CD14-positive monocyte (primary cell): Measurements from ENCODE around the gene GALNS. TPM values are rescaled to one million over a fixed set of nuclear protein-coding genes. Genes with fewer than 3 reads are reported as not detected.

Experiments used
- DNase-seq, 3 donors: peaks; one replicate each; pipeline ENCODE4 v3.0.0-alpha.2; 2011 to 2022
- H2AFZ ChIP-seq: 2 replicates; pipeline ENCODE4 v1.6.0; 2012; ENCODE audit warnings: mild to moderate bottlenecking, low read depth, low read length, inconsistent platforms; ENCODE audit not compliant: insufficient read depth, poor library complexity, severe bottlenecking
- H3K27ac ChIP-seq, 2 donors: 1 replicate in 1 of 2; 2 replicates in 1 of 2; pipeline ENCODE4 v1.5.1; 2012 to 2013; ENCODE audit warnings: low read length in 2 of 2, control low read depth in 1 of 2, inconsistent platforms in 1 of 2, low read depth in 1 of 2, mild to moderate bottlenecking in 1 of 2
- H3K27me3 ChIP-seq, 2 donors: one replicate each; pipeline versions ENCODE4 v1.6.0 to v1.6.1; 2011 to 2013; ENCODE audit warnings: low read length in 2 of 2; ENCODE audit not compliant: control insufficient read depth in 2 of 2, insufficient read depth in 2 of 2
- H3K36me3 ChIP-seq, 2 donors: replicated peaks in 1 of 2; 1 replicate in 1 of 2; 2 replicates in 1 of 2; pipeline versions ENCODE4 v1.5.1 to v1.6.1; 2012 to 2013; ENCODE audit warnings: low read length in 2 of 2, control low read depth in 1 of 2, inconsistent platforms in 1 of 2, mild to moderate bottlenecking in 1 of 2; ENCODE audit not compliant: insufficient read depth in 2 of 2, control insufficient read depth in 1 of 2
- H3K4me1 ChIP-seq, 2 donors: 1 replicate in 1 of 2; 2 replicates in 1 of 2; pipeline versions ENCODE4 v1.5.1 to v1.6.1; 2012 to 2013; ENCODE audit warnings: low read length in 2 of 2, control low read depth in 1 of 2, inconsistent platforms in 1 of 2, mild to moderate bottlenecking in 1 of 2, moderate library complexity in 1 of 2; ENCODE audit not compliant: insufficient read depth in 2 of 2, control insufficient read depth in 1 of 2
- H3K4me2 ChIP-seq: replicated peaks from 2 replicates; pipeline ENCODE3; 2012; ENCODE audit warnings: low read length, moderate library complexity, mild to moderate bottlenecking; ENCODE audit not compliant: poor library complexity, severe bottlenecking; ENCODE audit errors: extremely low read depth
- H3K4me3 ChIP-seq, 3 experiments: fragments of 200-600 bp in 1 of 3; sonication (generic) in 1 of 3; replicated peaks in 1 of 3; 1 replicate in 2 of 3; 2 replicates in 1 of 3; pipeline ENCODE4 v1.5.1; 2011 to 2013; ENCODE audit warnings: low read length in 3 of 3, mild to moderate bottlenecking in 3 of 3, control low read depth in 2 of 3, low read depth in 2 of 3, inconsistent platforms in 1 of 3, moderate library complexity in 1 of 3
- H3K79me2 ChIP-seq: 2 replicates; pipeline ENCODE4 v1.6.0; 2012; ENCODE audit warnings: mild to moderate bottlenecking, control low read depth, inconsistent platforms, low read length, moderate library complexity; ENCODE audit not compliant: insufficient read depth
- H3K9ac ChIP-seq: 2 replicates; pipeline ENCODE4 v1.6.0; 2017; ENCODE audit warnings: low read length, mild to moderate bottlenecking; ENCODE audit not compliant: insufficient read depth, poor library complexity, severe bottlenecking
- H3K9me3 ChIP-seq, 2 donors: replicated peaks in 1 of 2; 1 replicate in 1 of 2; 2 replicates in 1 of 2; pipeline versions ENCODE4 v1.5.1 to v1.6.1; 2012 to 2013; ENCODE audit warnings: low read length in 2 of 2, control low read depth in 1 of 2; ENCODE audit not compliant: control insufficient read depth in 1 of 2, insufficient read depth in 1 of 2
- H4K20me1 ChIP-seq: 2 replicates; pipeline ENCODE4 v1.6.0; 2012; ENCODE audit warnings: mild to moderate bottlenecking, low read length, control low read depth, moderate library complexity; ENCODE audit not compliant: insufficient read depth
- H3K27ac Mint-ChIP-seq, 7 donors: one replicate each; pipeline ENCODE4 v1.8.0; 2020; ENCODE audit warnings: mild to moderate bottlenecking in 7 of 7, mixed read lengths in 7 of 7, moderate library complexity in 6 of 7, inconsistent platforms in 2 of 7
- H3K27me3 Mint-ChIP-seq, 3 donors: one replicate each; pipeline ENCODE4 v1.8.0; 2021 to 2022; ENCODE audit warnings: low read depth in 3 of 3, mild to moderate bottlenecking in 3 of 3, mixed read lengths in 3 of 3, moderate library complexity in 3 of 3, inconsistent platforms in 1 of 3
- H3K36me3 Mint-ChIP-seq, 2 donors: one replicate each; pipeline ENCODE4 v1.8.0; 2020; ENCODE audit warnings: mixed read lengths in 2 of 2, inconsistent platforms in 1 of 2, mild to moderate bottlenecking in 1 of 2
- H3K4me1 Mint-ChIP-seq: one replicate; pipeline ENCODE4 v1.8.0; 2020; ENCODE audit warnings: mild to moderate bottlenecking, mixed read lengths
- H3K4me3 Mint-ChIP-seq, 2 donors: one replicate each; pipeline ENCODE4 v1.8.0; 2020; ENCODE audit warnings: mild to moderate bottlenecking in 2 of 2, mixed read lengths in 2 of 2, moderate library complexity in 1 of 2
- H3K9me3 Mint-ChIP-seq, 7 donors: one replicate each; pipeline ENCODE4 v1.8.0; 2020 to 2022; ENCODE audit warnings: mixed read lengths in 7 of 7, mild to moderate bottlenecking in 6 of 7, moderate library complexity in 6 of 7, inconsistent platforms in 2 of 7
- CTCF ChIP-seq: fragments of 200-600 bp; IDR thresholded peaks from one replicate; pipeline ENCODE4 v1.8.0; 2022; ENCODE audit warnings: antibody characterized with exemption, mild to moderate bottlenecking
- WGBS: methylation state at CpG from one replicate; pipeline ENCODE4 v1.1.5; 2013; ENCODE audit warnings: missing lambda C conversion rate; ENCODE audit not compliant: insufficient coverage; 5-methylcytosine and 5-hydroxymethylcytosine counted together
- intact Hi-C, 2 donors: fragments of 100-400 bp; cut with micrococcal nuclease; formaldehyde crosslinking; loops; one replicate each; pipeline versions ENCODE4 v1.15.0 to v1.15.1; 2023
- polyA plus RNA-seq, 3 donors: library from polyadenylated mRNA; depleted of rRNA in 1 of 3; unstranded in 2 of 3; stranded (reverse) in 1 of 3; fragments of 300-500 nt in 2 of 3; fragments of >200 nt in 1 of 3; fragmentation: Illumina TruSeq in 2 of 3; gene quantifications; 1 replicate in 2 of 3; 2 replicates in 1 of 3; pipeline ENCODE4 v1.2.3, GENCODE V29; 2012 to 2021

The GALNS gene
- polyA plus RNA-seq, 3 donors = 20.2 to 34.4 (median 32.2) TPM

GRCh38 chr16:88851616-88852015 lies 5.1 kb downstream of the GALNS start:
- Histone ChIP-seq H4K20me1 (peaks cover 83% of the 10 kb centered on the region), H3K9me3 (no peaks in the 10 kb centered on the region), H3K27ac (no peak overlapping the region), H3K36me3 (peaks cover 22 to 24% of the 10 kb centered on the region in 2 donors), H2AFZ (no peak overlapping the region), H3K9ac (no peak overlapping the region), H3K4me3 (no peak overlapping the region), H3K79me2 (peaks cover 35% of the 10 kb centered on the region), H3K27me3 (no peaks in the 10 kb centered on the region), H3K4me2 (no peak overlapping the region), H3K4me1 (peaks cover 37 to 38% of the 10 kb centered on the region in 2 donors)
- Mint-ChIP-seq H3K36me3 (peaks cover 26 to 46% of the 10 kb centered on the region in 2 donors), H3K27me3 (peaks cover 0 to 2% (median 0%) of the 10 kb centered on the region in 3 donors), H3K4me3 (no peak overlapping the region), H3K4me1 (peaks cover 40% of the 10 kb centered on the region), H3K27ac (no peak overlapping the region), H3K9me3 (no peaks in the 10 kb centered on the region)
- intact Hi-C loops = loop anchor here (10.0 kb wide), 2 partner anchors 363 to 653 kb away; partner anchors contain the start of genes SPG7 (in 1 of the 2) and ZNF778 (in 1 of the 2)
- no peak for TF ChIP-seq CTCF
- no peak for DNase-seq
- 98% methylated on average over 19 of the region's 19 CpGs for WGBS

- peaks cover 28% of the 10 kb centered on the region for H3K79me2 ChIP-seq
- Mint-ChIP-seq H3K27me3 (peaks cover 0 to 2% (median 0%) of the 10 kb centered on the region in 3 donors), H3K36me3 (peaks cover 28 to 51% of the 10 kb centered on the region in 2 donors), H3K27ac (no peak overlapping the region), H3K9me3 (no peaks in the 10 kb centered on the region), H3K4me3 (no peak overlapping the region), H3K4me1 (peaks cover 36% of the 10 kb centered on the region)
- H3K27me3 ChIP-seq = no peaks in the 10 kb centered on the region
- DNase-seq = no peak
- H3K4me1 ChIP-seq = peaks cover 30 to 31% of the 10 kb centered on the region in 2 donors
- H3K27ac ChIP-seq = no peak overlapping the region
- no peak overlapping the region for H3K4me2 ChIP-seq
- peaks cover 22 to 24% of the 10 kb centered on the region in 2 donors for H3K36me3 ChIP-seq
- no peak overlapping the region for H3K9ac ChIP-seq
- 98% methylated on average over 31 of the region's 33 CpGs for WGBS
- H3K4me3 ChIP-seq = no peak overlapping the region
- H4K20me1 ChIP-seq = peaks cover 87% of the 10 kb centered on the region
- H3K9me3 ChIP-seq = no peaks in the 10 kb centered on the region
- H2AFZ ChIP-seq = no peak overlapping the region
- intact Hi-C loops = loop anchor here (10.0 kb wide), 2 partner anchors 364 to 654 kb away; partner anchors contain the start of genes SPG7 (in 1 of the 2) and ZNF778 (in 1 of the 2)
- no peak for TF ChIP-seq CTCF
Observed at GRCh38 chr16:88850531-88851199, 6.1 kb downstream of the GALNS start.
